ENCODE measurements around the gene EXOC1L.

DNA sequence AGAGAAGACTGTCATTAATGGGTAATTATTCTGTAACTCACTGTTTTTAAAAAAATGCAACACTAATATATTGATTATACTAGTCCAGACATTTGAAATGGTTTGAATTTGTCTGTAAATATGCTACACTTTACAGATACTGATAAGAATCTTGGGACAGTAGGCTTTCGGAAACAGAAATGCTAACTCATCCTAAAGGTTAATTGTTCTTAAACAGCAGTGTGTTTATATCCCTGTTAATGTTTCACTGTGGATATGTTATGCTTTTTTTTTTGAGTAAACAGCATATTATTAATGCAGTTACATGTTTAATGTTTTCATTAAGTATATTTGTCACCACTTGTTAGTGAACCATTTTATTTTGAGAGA lies 65.2 kb downstream of the EXOC1L start:
- no peak for TF ChIP-seq EZH2 (IDR thresholded peaks at IDR 0.05; ENCODE audit: borderline replicate concordance, insufficient read depth, low read depth, low read length, poor library complexity, severe bottlenecking)
- TF ChIP-seq, protein P1, sequence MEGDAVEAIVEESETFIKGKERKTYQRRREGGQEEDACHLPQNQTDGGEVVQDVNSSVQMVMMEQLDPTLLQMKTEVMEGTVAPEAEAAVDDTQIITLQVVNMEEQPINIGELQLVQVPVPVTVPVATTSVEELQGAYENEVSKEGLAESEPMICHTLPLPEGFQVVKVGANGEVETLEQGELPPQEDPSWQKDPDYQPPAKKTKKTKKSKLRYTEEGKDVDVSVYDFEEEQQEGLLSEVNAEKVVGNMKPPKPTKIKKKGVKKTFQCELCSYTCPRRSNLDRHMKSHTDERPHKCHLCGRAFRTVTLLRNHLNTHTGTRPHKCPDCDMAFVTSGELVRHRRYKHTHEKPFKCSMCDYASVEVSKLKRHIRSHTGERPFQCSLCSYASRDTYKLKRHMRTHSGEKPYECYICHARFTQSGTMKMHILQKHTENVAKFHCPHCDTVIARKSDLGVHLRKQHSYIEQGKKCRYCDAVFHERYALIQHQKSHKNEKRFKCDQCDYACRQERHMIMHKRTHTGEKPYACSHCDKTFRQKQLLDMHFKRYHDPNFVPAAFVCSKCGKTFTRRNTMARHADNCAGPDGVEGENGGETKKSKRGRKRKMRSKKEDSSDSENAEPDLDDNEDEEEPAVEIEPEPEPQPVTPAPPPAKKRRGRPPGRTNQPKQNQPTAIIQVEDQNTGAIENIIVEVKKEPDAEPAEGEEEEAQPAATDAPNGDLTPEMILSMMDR (IDR thresholded peaks at IDR 0.05), result no peak
